Measurements from ENCODE around the gene SCEL.

GRCh38 chr13:77518266-77518665, 17.2 kb upstream of the SCEL start:
- TF ChIP-seq CTCF (IDR thresholded peaks at IDR 0.05; ENCODE audit: low read depth, low read length, poor library complexity, severe bottlenecking): no peak
- TF ChIP-seq EZH2phosphoT487 (IDR thresholded peaks at IDR 0.05; ENCODE audit: borderline replicate concordance, low read length): no peak

Data from DOHH2 (cell line).